ENCODE measurements around the gene RNF38. TPM values are rescaled to one million over a fixed set of nuclear protein-coding genes. Genes with fewer than 3 reads are reported as not detected.

Gene RNF38
- polyA plus RNA-seq, 1 of the 3 experiments (the other 2 are of a cell fraction) = 9.5 TPM

- TF ChIP-seq, protein P1, sequence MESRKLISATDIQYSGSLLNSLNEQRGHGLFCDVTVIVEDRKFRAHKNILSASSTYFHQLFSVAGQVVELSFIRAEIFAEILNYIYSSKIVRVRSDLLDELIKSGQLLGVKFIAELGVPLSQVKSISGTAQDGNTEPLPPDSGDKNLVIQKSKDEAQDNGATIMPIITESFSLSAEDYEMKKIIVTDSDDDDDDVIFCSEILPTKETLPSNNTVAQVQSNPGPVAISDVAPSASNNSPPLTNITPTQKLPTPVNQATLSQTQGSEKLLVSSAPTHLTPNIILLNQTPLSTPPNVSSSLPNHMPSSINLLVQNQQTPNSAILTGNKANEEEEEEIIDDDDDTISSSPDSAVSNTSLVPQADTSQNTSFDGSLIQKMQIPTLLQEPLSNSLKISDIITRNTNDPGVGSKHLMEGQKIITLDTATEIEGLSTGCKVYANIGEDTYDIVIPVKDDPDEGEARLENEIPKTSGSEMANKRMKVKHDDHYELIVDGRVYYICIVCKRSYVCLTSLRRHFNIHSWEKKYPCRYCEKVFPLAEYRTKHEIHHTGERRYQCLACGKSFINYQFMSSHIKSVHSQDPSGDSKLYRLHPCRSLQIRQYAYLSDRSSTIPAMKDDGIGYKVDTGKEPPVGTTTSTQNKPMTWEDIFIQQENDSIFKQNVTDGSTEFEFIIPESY (IDR thresholded peaks at IDR 0.05; ENCODE audit: borderline replicate concordance, low read depth) = no peak
- TF ChIP-seq POLR2AphosphoS5 (IDR thresholded peaks at IDR 0.05; ENCODE audit: low read depth, low read length) (no peak), FOSL2 (IDR thresholded peaks at IDR 0.05; ENCODE audit: borderline replicate concordance, low read depth) (no peak)
These were observed 53.5 kb downstream of the RNF38 start (continued) for GRCh38 chr9:36346569-36346968.

DNA sequence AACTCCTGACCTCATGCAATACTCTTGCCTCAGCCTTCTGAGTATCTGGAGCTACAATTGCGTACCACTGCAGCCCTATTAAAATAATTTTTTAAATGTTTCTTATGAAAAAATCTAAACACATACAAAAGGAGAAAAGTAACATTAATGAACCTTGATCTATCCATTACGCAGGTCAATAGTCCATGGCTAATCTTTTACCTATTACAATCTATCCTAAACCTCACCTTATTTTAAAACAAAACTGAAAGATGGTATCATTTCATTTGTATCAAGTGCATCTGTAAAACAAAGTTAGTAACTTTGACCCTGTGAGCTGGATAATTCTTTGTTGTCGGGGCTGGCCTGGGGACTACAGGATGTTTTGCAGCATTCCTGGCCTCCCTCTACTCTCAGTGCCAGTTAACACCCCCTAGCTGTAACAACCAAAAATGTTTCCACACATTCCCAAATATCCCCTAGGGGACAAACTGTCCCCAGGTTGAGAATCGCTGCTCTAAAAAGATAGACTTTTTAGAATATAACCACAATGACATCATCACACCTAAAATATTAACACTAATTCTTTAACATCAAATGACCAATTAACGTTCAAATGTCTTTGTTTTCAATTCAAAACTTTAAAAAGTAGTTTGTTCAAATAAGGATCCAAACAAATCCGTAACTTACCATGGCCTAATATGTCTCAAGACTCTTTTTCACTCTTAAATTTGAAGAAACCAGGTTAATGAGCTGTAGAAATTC is 54.8 kb downstream of the RNF38 start:
- WGBS (ENCODE audit: low lambda C conversion rate) = 91% methylated on average over 6 of the region's 6 CpGs
- Histone ChIP-seq H3K4me2 (no peak overlapping the region), H3K79me2 (ENCODE audit: insufficient read depth) (no peaks in the 10 kb centered on the region; the same call in 1 of the 2 replicates), H2AFZ (ENCODE audit: low read depth) (no peak overlapping the region), H3K9me3 (no peaks in the 10 kb centered on the region), H3K9me2 (no peaks in the 10 kb centered on the region), H3K27ac (ENCODE audit: low read depth in 2 of 2, low read length in 1 of 2) (no peak overlapping the region), H3K4me3 (ENCODE audit: low read depth in 2 of 2, low read length in 1 of 2) (no peak overlapping the region), H3F3A (replicated peaks; ENCODE audit: insufficient read depth) (peaks cover 15% of the 10 kb centered on the region), H3K9ac (no peak overlapping the region), H3K4me1 (ENCODE audit: control insufficient read depth in 1 of 2, insufficient read depth in 2 of 2, low read depth in 1 of 2, low read length in 1 of 2) (no peaks in the 10 kb centered on the region), H3K27me3 (ENCODE audit: insufficient read depth) (no peaks in the 10 kb centered on the region), H4K20me1 (ENCODE audit: insufficient read depth) (no peaks in the 10 kb centered on the region), H3K36me3 (replicated peaks in 1 of 2; ENCODE audit: control insufficient read depth in 1 of 2, insufficient read depth in 2 of 2, low read length in 1 of 2) (peaks cover 74 to 82% of the 10 kb centered on the region in 2 experiments)
- TF ChIP-seq, protein P2, sequence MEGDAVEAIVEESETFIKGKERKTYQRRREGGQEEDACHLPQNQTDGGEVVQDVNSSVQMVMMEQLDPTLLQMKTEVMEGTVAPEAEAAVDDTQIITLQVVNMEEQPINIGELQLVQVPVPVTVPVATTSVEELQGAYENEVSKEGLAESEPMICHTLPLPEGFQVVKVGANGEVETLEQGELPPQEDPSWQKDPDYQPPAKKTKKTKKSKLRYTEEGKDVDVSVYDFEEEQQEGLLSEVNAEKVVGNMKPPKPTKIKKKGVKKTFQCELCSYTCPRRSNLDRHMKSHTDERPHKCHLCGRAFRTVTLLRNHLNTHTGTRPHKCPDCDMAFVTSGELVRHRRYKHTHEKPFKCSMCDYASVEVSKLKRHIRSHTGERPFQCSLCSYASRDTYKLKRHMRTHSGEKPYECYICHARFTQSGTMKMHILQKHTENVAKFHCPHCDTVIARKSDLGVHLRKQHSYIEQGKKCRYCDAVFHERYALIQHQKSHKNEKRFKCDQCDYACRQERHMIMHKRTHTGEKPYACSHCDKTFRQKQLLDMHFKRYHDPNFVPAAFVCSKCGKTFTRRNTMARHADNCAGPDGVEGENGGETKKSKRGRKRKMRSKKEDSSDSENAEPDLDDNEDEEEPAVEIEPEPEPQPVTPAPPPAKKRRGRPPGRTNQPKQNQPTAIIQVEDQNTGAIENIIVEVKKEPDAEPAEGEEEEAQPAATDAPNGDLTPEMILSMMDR (IDR thresholded peaks at IDR 0.05) = no peak
- TF ChIP-seq MXI1 (IDR thresholded peaks at IDR 0.05; ENCODE audit: low read depth, low read length) (no peak), POLR2AphosphoS5 (IDR thresholded peaks at IDR 0.05; ENCODE audit: low read depth, low read length) (no peak), USF1 (IDR thresholded peaks at IDR 0.05; ENCODE audit: borderline replicate concordance, low read depth) (no peak), RAD21 (IDR thresholded peaks at IDR 0.05; ENCODE audit: low read length) (no peak), EP300 (IDR thresholded peaks at IDR 0.05; ENCODE audit: borderline replicate concordance in 1 of 2, low read depth in 1 of 2, low read length in 1 of 2) (no peak), FOSL2 (IDR thresholded peaks at IDR 0.05; ENCODE audit: borderline replicate concordance, low read depth) (no peak), YY1 (IDR thresholded peaks at IDR 0.05; ENCODE audit: low read depth) (no peak), ELF1 (IDR thresholded peaks at IDR 0.05) (no peak), TCF12 (IDR thresholded peaks at IDR 0.05) (no peak), REST (IDR thresholded peaks at IDR 0.05; ENCODE audit: low read depth, low read length) (no peak)
- TF ChIP-seq, protein P3, sequence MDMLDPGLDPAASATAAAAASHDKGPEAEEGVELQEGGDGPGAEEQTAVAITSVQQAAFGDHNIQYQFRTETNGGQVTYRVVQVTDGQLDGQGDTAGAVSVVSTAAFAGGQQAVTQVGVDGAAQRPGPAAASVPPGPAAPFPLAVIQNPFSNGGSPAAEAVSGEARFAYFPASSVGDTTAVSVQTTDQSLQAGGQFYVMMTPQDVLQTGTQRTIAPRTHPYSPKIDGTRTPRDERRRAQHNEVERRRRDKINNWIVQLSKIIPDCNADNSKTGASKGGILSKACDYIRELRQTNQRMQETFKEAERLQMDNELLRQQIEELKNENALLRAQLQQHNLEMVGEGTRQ (IDR thresholded peaks at IDR 0.05; ENCODE audit: borderline replicate concordance, low read depth, low read length) = no peak
- CTCF ChIA-PET = interaction anchor here (1.3 to 1.8 kb wide), 2 partner anchors 15 to 17 kb away, joined by 3 to 5 read pairs; no protein-coding TSS in a partner anchor
- DNase-seq = no peak
- POLR2A ChIA-PET = no interaction called here
